ENCODE results near the gene COX6B2. TPM values are rescaled to one million over a fixed set of nuclear protein-coding genes. Genes with fewer than 3 reads are reported as not detected.
"Not testable (repeated sequence)": the region's sequence is repeated elsewhere in the genome, so short reads cannot be mapped to it uniquely, and the experiment has no call there.

Gene COX6B2
- total RNA-seq, 1 experiment from 2014 or later = 3.3 TPM

- intact Hi-C loops (cut with micrococcal nuclease; ENCODE audit: unreplicated experiment) = no loop called here
- Histone ChIP-seq H3K4me3 (no peak overlapping the region), H3K9me2 (ENCODE audit: insufficient read depth) (no peaks in the 10 kb centered on the region), H3K27me3 (ENCODE audit: insufficient read depth, low read depth) (no peaks in the 10 kb centered on the region), H3K36me3 (ENCODE audit: low read depth) (no peaks in the 10 kb centered on the region), H4K20me1 (ENCODE audit: insufficient read depth) (no peaks in the 10 kb centered on the region), H3K4me1 (replicated peaks; ENCODE audit: insufficient read depth) (peaks cover 8% of the 10 kb centered on the region), H3K4me2 (no peak overlapping the region), H2AFZ (no peak overlapping the region), H3K79me2 (ENCODE audit: low read depth) (peaks cover 11% of the 10 kb centered on the region), H3F3A (ENCODE audit: insufficient read depth, low read depth) (peaks cover 32% of the 10 kb centered on the region; the same call in 1 of the 2 replicates), H3K27ac (no peak overlapping the region), H3K9me3 (ENCODE audit: insufficient read depth, low read depth) (no peaks in the 10 kb centered on the region)
- BruUV-seq (replicated peaks) = no TSS peak
- ChIA-PET POLR2A (ENCODE audit: unreplicated experiment) (no interaction called here), CTCF (interaction anchor here (0.6 kb wide), 1 partner anchor 90 kb away, joined by 6 read pairs; no protein-coding TSS in a partner anchor)
- TF ChIP-seq, protein P1, sequence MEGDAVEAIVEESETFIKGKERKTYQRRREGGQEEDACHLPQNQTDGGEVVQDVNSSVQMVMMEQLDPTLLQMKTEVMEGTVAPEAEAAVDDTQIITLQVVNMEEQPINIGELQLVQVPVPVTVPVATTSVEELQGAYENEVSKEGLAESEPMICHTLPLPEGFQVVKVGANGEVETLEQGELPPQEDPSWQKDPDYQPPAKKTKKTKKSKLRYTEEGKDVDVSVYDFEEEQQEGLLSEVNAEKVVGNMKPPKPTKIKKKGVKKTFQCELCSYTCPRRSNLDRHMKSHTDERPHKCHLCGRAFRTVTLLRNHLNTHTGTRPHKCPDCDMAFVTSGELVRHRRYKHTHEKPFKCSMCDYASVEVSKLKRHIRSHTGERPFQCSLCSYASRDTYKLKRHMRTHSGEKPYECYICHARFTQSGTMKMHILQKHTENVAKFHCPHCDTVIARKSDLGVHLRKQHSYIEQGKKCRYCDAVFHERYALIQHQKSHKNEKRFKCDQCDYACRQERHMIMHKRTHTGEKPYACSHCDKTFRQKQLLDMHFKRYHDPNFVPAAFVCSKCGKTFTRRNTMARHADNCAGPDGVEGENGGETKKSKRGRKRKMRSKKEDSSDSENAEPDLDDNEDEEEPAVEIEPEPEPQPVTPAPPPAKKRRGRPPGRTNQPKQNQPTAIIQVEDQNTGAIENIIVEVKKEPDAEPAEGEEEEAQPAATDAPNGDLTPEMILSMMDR (conservative IDR thresholded peaks at IDR 0.05) = no peak
- TF ChIP-seq EZH2 (IDR thresholded peaks at IDR 0.05; ENCODE audit: low read depth) = no peak
- peak in 1 of 2 experiments; percentile 32 for DNase-seq
These were observed 18.4 kb downstream of the COX6B2 start for GRCh38 chr19:55336101-55336500.

GRCh38 chr19:55333870-55334269, 20.6 kb downstream of the COX6B2 start:
- no peak overlapping the region for H3K27ac ChIP-seq
- TF ChIP-seq EZH2 (IDR thresholded peaks at IDR 0.05; ENCODE audit: low read depth) = no peak
- TF ChIP-seq, protein P1 (conservative IDR thresholded peaks at IDR 0.05) = no peak
- no peak overlapping the region for H3K4me3 ChIP-seq
- H3F3A ChIP-seq (ENCODE audit: insufficient read depth, low read depth) = peaks cover 30% of the 10 kb centered on the region; the same call in 1 of the 2 replicates
- H3K79me2 ChIP-seq (ENCODE audit: low read depth) = no peaks in the 10 kb centered on the region
- no peaks in the 10 kb centered on the region for H3K9me2 ChIP-seq (ENCODE audit: insufficient read depth)
- POLR2A ChIA-PET (ENCODE audit: unreplicated experiment) = interaction anchor here (0.5 to 0.7 kb wide), 3 partner anchors 12 to 386 kb away, joined by 3 to 14 read pairs (median 5); partner anchors contain the start of gene NLRP7
- CTCF ChIA-PET = no interaction called here
- H3K4me1 ChIP-seq (replicated peaks; ENCODE audit: insufficient read depth) = peaks cover 17% of the 10 kb centered on the region
- H2AFZ ChIP-seq = no peak overlapping the region
- DNase-seq = no peak
- H3K9me3 ChIP-seq (ENCODE audit: insufficient read depth, low read depth) = no peaks in the 10 kb centered on the region
- H3K4me2 ChIP-seq = no peak overlapping the region
- no peaks in the 10 kb centered on the region for H3K27me3 ChIP-seq (ENCODE audit: insufficient read depth, low read depth)
- intact Hi-C loops (cut with micrococcal nuclease; ENCODE audit: unreplicated experiment) = no loop called here
- H3K36me3 ChIP-seq (ENCODE audit: low read depth) = no peaks in the 10 kb centered on the region
- H4K20me1 ChIP-seq (ENCODE audit: insufficient read depth) = no peaks in the 10 kb centered on the region
- no TSS peak for BruUV-seq (replicated peaks)

GRCh38 chr19:55329791-55330190, 24.7 kb downstream of the COX6B2 start:
- H3K27ac ChIP-seq; CTCF ChIA-PET; H2AFZ ChIP-seq; H3K9me3 ChIP-seq (ENCODE audit: insufficient read depth, low read depth); H3K4me3 ChIP-seq; H3K79me2 ChIP-seq (ENCODE audit: low read depth); H3K36me3 ChIP-seq (ENCODE audit: low read depth); H4K20me1 ChIP-seq (ENCODE audit: insufficient read depth); H3K27me3 ChIP-seq (ENCODE audit: insufficient read depth, low read depth); BruUV-seq (replicated peaks); intact Hi-C loops (cut with micrococcal nuclease; ENCODE audit: unreplicated experiment); H3K4me2 ChIP-seq; H3K9me2 ChIP-seq (ENCODE audit: insufficient read depth): not testable (repeated sequence)
- H3F3A ChIP-seq (ENCODE audit: insufficient read depth, low read depth) = peaks cover 35% of the 10 kb centered on the region; the same call in 1 of the 2 replicates
- peaks cover 17% of the 10 kb centered on the region for H3K4me1 ChIP-seq (replicated peaks; ENCODE audit: insufficient read depth)
- DNase-seq = peak in 1 of 2 experiments; percentile 59
- POLR2A ChIA-PET (ENCODE audit: unreplicated experiment) = interaction anchor here (0.8 kb wide), 1 partner anchor 1727 kb away, joined by 14 read pairs; no protein-coding TSS in a partner anchor

- H3K27me3 ChIP-seq (ENCODE audit: insufficient read depth, low read depth); H4K20me1 ChIP-seq (ENCODE audit: insufficient read depth); H3K4me3 ChIP-seq; DNase-seq; H3K9me3 ChIP-seq (ENCODE audit: insufficient read depth, low read depth); intact Hi-C loops (cut with micrococcal nuclease; ENCODE audit: unreplicated experiment); H3K36me3 ChIP-seq (ENCODE audit: low read depth); BruUV-seq (replicated peaks); H2AFZ ChIP-seq; H3K79me2 ChIP-seq (ENCODE audit: low read depth); CTCF ChIA-PET; H3K27ac ChIP-seq; H3K9me2 ChIP-seq (ENCODE audit: insufficient read depth); H3K4me2 ChIP-seq: not testable (repeated sequence)
- POLR2A ChIA-PET (ENCODE audit: unreplicated experiment) = interaction anchor here (0.6 to 1.9 kb wide), 2 partner anchors 10 to 17 kb away, joined by 7 to 28 read pairs; partner anchors contain the start of gene KMT5C
- Histone ChIP-seq H3K4me1 (replicated peaks; ENCODE audit: insufficient read depth) (peaks cover 17% of the 10 kb centered on the region), H3F3A (ENCODE audit: insufficient read depth, low read depth) (peaks cover 33% of the 10 kb centered on the region; the same call in 1 of the 2 replicates)
These were observed 25.7 kb downstream of the COX6B2 start for GRCh38 chr19:55328774-55329318.

Measured in PC-9 (cell line).